ENCODE data around the gene RAPGEF4.
A peak's percentile ranks its signal among the peaks of the same experiment; 100 is the strongest.

The RAPGEF4 gene

GRCh38 chr2:173048522-173048896 is 312.9 kb downstream of the RAPGEF4 start:
- no peak for DNase-seq

DNA sequence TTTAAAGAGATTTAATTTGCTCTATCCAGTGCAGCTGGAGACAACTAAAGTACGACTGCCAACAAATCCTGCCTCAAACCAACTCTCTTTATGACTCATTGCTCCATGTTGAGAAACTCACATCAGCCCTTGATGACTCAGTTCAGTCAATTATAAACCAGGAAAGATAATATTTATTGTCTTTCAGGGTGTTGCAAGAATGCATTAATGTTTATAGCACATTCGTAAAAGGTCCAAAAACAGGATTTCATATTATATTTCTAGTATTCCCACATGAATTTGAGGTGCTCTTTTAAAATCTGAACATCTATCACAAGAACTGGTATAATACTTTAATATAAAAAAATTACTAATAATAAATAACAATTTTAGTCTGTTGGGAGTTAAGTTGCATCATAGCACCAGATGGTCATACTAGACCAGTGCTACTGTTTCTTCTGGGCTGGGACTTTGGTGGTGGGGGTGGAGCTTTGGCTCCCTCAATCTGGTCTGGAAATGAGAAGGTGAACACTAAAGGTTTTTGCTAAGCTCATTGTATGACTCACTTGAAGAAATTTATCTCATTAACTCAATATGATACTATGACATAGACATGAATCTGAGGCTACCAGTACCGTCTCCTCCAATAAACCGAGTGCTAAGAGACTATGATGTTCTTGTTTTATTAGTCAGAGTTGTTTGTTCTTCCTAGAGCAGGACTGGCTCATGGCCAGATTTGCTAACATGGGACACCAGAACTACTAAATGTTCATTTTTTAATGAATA is 313.4 kb downstream of the RAPGEF4 start:
- peak; percentile 98 for DNase-seq

GRCh38 chr2:173049831-173050230 is 314.2 kb downstream of the RAPGEF4 start:
- no peak for DNase-seq

GRCh38 chr2:173050684-173051083 is 315.0 kb downstream of the RAPGEF4 start:
- no peak for DNase-seq

DNA sequence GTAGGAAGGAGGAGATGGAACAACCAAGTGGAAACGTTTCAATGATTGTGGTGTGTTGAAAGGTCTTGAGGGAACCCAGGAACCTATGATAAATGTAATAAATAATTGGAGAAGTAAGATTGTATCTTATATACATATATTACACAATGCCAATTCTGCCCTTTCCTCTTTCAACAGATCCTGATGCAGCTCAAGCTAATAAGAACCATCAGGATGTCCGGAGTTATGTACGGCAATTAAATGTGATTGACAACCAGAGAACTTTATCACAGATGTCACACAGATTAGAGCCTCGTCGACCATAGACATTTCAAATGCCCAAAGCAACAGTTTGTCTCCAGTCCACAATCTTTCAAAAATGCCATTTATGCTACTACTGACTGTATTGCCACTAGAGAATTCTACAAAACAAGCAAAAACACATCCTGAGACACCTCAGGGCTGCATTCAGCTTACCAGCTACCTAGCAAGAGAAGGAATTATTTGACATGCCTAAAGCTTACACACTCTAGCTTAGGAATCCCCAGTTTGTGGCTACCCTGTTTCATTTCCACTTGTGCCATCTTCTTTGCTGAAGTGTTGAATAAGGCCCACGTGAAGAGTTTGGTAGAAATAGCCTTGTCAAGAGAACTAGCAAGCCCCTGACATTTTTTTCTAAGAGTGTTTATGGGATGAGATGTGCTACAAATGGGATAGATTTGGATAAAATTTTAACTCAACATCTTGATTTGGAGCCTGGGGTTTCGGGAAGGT is 316.0 kb downstream of the RAPGEF4 start:
- DNase-seq = no peak

GRCh38 chr2:173053043-173053699 is 317.5 kb downstream of the RAPGEF4 start:
- no peak for DNase-seq

DNA sequence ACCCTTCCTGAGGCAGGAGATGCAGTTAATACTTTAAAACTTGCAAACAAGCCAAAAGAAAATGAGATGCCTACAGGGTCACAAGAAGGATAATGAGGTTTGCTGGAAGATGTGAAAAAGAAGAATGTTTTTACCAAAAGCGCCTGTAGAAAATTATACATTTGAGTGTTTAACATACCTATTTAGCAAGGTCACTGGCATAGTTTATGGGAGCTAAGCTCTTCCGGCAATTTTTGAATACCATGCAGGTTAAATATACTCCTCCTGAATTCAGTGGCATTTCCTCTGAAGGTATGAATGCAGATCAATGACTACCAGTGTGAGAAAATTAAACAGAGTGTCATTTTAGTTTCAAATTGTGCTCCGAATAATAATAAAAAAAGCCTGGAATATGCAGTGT is 318.8 kb downstream of the RAPGEF4 start:
- DNase-seq = no peak

- no peak for DNase-seq
Observed at GRCh38 chr2:173056705-173057364, 321.2 kb downstream of the RAPGEF4 start.

- no peak for DNase-seq
Observed at GRCh38 chr2:173058097-173058496, 322.5 kb downstream of the RAPGEF4 start.

- no peak for DNase-seq
Observed at GRCh38 chr2:173058673-173059072, 323.0 kb downstream of the RAPGEF4 start.

DNA sequence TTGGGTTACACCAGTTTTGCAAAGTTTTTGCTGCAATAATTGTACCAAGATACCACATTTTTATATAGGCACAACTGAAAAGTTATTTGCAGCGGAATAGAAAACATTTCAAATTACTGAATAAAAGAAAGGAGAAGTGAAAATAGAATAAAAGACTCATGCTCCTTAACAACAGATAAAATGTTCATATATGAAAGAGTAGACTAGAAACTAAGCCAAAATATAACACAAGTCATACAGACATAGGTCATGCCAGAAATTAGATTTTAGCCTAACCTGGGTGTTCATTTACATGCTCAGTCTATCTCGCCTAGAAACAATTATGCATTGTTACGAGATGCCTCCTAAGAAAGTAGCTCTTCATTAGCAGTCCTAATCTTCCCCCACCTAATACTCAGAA is 323.6 kb downstream of the RAPGEF4 start:
- no peak for DNase-seq

DNA sequence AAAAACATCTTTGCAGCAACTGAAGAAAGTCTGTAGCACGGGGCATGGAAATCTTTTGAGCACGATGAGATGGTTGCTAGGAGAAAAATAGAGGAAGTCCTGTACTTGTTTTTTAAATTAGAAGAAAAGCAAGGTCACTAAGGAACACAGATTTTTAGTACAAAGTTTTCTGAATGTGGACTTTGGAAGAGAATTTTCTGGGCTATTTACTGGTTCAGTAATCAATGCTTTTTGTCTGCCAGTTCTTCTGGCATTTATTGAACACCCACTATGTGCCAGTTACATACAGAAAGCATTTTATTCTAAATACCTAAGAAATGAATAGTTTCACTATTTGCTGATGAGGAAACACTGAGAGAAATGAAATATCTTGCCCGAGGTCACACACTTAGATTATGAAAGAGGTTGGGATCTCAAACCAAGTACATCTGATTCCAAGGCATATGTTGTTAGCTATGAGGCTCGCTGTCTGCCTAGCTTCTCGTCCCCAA is 324.4 kb downstream of the RAPGEF4 start:
- DNase-seq = no peak

DNA sequence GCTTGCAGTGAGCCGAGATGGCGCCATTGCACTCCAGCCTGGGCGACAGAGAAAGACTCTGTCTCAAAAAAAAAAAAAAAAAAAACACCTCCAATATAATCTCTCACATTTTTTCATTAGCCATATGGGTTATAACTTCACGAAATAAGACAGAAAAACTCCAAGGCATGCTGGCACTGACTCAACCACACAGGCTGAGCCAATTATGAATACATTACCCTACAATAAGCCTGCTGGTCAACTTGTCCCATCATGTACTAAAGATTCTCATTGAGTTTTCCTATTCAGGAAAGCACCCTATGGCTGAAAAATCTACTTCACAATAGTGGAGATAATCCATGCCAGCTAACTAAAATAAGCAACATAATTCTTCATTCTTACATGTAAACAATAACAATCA is 327.2 kb downstream of the RAPGEF4 start:
- no peak for DNase-seq

DNA sequence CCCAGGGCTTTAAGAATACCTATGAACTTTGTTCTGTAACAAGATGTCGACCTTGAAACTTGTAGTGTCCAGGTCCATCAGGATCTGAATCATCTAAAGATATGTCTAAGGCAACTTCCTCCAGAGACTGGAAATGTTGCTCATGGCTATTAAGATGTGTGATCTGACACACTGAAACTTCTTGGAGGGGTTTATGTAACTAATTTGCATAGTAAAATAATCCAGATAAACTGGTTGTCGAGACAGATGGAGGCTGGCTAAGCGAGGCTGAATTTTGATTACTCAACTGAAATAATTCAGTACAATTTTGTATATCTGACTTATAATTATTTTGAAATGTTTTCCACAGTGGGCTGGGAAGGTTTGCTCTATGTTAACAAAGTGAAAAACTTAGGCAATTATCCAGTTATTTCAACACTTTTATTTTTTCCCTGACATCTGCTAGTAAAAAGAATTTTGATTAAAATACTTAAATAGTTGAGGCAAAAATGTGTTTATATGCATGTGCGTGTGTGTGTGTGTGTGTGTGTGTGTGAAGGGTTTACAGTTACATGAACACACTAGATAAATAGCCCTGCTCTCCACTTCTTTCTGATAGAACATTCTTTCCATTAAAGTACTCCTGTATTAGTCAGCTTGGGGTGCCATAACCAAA is 328.6 kb downstream of the RAPGEF4 start:
- no peak for DNase-seq

- no peak for DNase-seq
Observed at GRCh38 chr2:173066887-173067676, 331.4 kb downstream of the RAPGEF4 start.

- DNase-seq = no peak
Observed at GRCh38 chr2:173075056-173075780, 339.6 kb downstream of the RAPGEF4 start.

DNA sequence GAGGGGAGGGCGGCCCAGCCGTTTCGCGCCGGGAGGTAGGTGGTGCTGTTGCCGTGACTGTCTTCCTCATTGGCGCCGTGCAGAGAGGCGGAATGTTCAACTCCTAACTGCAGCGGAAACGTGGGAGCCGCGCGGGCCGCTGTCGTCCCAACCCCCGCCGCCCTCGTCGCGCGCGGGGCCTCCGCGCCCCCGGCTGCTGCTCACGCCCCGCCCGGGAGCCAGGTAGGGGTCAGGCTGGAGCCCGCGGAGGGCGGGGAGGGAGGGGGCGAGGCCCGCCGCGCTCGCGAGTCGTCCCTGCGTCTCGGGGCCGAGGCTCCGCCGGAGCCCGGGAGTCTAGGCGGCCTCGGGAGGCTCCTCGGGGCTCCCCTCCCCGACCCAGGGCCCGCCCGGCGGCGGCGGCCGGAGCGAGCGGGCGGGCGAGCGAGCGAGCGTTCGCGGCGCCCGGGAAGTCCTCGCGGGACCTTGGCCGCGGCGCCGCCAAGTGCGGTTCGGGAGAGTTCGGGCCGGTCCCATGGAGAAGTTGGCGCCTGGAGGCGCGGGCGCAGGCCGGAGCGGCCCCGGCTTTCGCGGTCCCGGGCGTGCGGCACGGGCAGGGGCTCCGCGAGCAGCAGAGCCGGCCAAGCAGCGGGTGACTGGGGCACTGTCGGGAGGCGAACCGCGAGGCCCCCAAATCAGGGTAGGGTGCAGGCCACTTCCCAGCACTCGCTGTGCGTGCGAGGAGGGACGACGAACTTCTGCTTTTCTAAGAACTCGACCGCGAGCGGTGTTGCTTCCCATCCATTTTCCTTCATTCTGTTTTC is 340.3 kb downstream of the RAPGEF4 start, which contains the start of gene MAP3K20:
Gene MAP3K20 (plus strand): TSS at position 66 of the 800 bp plus-strand sequence. CDS start 15,186 bp downstream, outside the sequence.
- DNase-seq = peak; percentile 70

GRCh38 chr2:173076581-173077345 is 341.1 kb downstream of the RAPGEF4 start:
- DNase-seq = peak; percentile 48

DNA sequence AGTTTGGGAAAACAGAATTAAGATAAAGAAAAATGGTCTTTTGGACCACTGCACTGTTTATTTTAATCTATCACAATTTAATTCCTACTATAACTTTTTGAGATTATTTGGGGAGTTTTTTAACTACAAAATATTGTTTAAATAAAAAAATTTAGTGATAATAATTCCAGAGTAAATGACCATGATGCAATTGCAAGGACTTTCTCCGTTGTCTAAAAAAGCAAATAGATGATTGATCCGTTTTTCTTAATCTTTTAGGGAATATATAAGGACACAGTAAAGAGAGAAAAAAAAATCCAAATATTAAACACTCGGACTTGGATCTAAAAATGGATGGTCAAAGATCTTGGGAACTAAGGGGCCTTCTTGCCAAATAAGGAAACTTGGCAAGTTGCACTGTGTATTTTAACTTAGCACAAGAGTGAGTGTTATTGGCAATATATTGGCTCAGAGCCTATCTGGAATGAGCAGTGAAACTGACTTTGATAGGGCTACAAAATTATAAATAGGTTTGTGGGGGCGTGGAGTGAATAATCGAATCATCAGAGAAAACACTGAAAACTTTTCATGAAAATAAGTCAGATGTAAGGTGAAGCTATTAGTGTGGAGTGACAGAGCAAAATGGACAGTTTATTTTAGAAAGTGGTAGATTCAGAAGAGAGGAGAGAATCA is 342.0 kb downstream of the RAPGEF4 start:
- no peak for DNase-seq

Measured in kidney glomerular epithelial cell (primary cell).